Hippocampal formation (tissue), 2 donors: ENCODE measurements around the gene MT1B.
A peak's percentile ranks its signal among the peaks of the same experiment; 100 is the strongest.
"Not testable (repeated sequence)": the region's sequence is repeated elsewhere in the genome, so short reads cannot be mapped to it uniquely, and the experiment has no call there.

Experiments used
- DNase-seq, 2 donors: peaks; one replicate each; lab custom pipeline; 2025; lab: John Stamatoyannopoulos, UW

The MT1B gene

GRCh38 chr16:56620339-56620897 lies 31.3 kb upstream of the MT1B start:
- DNase-seq, result no peak

DNA sequence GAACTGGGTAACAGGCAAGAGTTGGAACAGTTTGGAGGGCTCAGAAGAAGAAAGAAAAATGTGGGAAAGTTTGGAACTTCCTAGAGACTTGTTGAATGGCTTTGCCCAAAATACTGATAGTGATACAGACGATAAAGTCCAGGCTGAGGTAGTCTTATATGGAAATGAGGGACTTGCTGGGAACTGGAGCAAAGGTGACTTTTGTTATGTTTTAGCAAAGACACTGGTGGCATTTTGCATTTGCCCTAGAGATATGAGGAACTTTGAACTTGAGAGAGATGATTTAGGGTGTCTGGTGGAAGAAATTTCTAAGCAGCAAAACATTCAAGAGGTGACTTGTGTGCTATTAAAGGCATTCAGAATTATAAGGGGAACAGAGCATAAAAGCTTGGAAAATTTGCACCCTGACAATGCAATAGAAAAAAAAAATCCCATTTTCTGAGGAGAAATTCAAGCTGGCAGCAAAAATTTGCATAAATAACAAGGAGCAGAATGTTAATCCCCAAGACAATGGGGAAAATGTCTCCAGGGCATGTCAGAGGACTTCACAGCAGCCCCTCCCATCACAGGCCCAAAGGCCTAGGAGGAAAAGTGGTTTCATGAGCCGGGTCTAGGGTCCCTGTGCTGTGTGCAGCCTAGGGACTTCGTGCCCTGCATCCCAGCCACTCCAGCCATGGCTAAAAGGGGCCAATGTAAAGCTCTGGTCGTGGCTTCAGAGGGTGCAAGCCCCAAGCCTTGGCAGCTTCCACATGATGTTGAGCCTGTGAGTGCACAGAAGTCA lies 29.8 kb upstream of the MT1B start:
- not testable (repeated sequence) for DNase-seq

DNA sequence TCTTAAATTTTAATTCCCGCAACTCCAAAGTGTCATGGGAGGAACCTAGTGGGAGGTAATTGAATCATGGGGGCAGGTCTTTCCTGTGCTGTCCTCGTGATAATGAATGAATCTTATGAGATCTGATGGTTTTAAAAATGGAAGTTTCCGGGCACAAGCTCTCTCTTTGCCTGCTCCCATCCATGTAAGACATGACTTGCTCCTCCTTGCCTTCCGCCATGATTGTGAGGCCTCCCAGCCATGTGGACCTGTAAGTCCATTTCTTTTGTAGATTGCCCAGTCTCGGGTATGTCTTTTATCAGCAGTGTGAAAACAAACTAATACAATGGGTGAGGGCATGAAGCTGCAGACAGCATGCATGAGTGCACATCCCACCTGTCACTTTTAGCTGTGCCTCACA lies 28.5 kb upstream of the MT1B start:
- not testable (repeated sequence) for DNase-seq

- DNase-seq, result no peak
These were observed 28.0 kb upstream of the MT1B start for GRCh38 chr16:56623637-56624036.

DNA sequence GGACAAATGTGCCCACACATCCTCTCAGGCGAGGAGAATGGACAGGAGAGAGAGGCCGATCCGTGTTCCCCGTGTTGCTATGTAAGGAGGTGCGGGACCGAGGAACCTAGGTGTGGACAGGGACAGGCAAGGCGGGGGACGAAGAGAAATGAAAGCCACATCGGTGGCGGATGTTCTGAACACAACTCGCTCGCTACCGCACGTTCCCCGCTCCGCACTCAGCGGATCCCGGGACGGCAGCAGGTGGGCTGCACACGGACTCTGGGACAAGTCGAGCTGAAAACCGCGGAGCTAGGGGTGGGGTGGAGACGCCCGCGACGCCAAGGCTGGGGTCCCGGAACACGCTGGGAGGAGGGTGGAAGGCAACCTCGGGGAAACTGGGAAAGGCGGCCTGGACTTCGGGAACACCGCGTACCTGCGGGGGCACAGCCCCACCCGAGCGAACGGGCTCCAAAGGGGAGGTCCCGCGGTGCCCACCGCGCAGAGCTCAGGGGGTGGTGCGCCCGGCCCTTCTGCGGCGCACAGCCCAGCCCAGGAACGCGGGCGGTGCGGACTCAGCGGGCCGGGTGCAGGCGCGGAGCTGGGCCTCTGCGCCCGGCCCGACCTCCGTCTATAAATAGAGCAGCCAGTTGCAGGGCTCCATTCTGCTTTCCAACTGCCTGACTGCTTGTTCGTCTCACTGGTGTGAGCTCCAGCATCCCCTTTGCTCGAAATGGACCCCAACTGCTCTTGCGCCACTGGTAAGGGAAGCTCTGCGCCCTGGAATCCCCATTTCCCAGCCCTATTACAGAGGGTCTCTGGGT lies 26.3 kb upstream of the MT1B start, which contains the start of gene MT1E:
TSS of gene MT1E (plus strand) at position 642 of the 803 bp plus-strand sequence. CDS start at position 713, 71 bp downstream.
- DNase-seq, result peak; percentile 38 to 68

DNA sequence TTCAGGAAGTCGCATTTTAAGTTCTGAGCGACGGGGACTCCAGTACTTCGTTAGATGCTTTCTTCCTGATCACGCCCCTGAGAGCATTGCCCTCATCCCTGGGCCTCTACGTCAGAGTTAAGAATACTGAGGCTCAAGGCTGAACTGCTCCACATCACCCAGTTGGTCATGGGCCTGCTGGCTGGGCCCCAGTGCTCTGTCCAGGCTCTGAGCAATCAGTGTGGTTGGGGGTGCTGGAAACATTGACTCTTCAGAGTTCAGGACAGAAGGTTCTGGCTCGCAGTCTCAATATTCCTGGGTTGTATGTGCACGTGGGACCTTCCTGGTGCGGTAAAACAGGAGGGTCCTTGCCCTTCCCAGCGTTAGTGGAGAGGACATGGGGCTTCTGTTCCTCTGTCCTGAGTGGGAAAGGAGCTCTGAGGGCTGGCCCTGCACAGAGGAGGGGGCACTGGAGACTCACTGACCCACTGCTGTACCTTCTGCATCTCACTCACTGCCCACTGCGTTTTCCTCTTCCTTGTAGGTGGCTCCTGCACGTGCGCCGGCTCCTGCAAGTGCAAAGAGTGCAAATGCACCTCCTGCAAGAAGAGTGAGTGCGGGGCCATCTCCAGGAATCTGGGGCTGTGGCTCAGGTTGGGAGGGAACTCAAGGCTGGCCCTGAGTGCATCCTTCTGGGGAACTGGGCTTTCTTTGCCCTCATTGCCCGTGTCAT lies 25.6 kb upstream of the MT1B start:
- no peak for DNase-seq

- DNase-seq, result no peak
These were observed 25.0 kb upstream of the MT1B start for GRCh38 chr16:56626685-56627084.

- DNase-seq, result no peak
These were observed 23.0 kb upstream of the MT1B start for GRCh38 chr16:56628486-56629350.

DNA sequence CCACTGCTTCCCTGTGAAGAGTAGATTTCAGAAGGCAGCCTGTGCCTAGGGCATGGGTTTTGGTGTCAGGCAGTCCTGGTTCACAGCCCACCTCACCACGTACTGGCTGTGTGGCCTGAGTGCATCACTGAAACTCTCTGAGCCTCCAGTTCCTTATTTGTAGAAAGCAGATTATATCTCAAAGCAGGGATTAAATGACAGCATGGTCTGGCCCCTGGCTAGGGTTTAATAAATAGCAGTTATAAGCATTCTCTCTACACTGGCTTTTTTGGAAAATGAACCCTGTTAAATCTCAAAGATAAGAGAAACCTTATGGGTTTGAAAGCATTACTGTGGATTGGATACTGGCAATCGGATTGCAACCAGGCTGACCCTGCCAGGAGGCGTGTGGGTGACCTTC lies 22.2 kb upstream of the MT1B start:
- no peak for DNase-seq

DNA sequence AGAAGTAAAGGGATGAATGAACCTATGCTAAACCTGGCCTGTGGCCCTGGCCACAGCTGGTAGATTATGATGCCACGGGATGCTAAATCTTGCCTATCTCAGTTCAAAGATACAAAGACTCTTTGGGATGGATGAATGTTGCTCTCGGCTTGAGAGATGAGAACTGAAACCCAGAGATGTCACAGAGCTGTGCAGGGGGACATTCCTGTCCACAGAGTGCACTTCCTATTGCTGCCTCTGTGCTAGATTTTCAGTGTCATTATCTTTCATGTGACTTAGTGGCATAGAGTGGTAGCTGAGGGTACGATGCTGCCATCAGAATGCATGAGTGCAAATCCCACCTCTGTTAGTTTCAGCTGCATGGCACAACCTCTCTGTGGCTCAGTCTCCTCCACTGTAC lies 21.6 kb upstream of the MT1B start:
- DNase-seq, result no peak

DNA sequence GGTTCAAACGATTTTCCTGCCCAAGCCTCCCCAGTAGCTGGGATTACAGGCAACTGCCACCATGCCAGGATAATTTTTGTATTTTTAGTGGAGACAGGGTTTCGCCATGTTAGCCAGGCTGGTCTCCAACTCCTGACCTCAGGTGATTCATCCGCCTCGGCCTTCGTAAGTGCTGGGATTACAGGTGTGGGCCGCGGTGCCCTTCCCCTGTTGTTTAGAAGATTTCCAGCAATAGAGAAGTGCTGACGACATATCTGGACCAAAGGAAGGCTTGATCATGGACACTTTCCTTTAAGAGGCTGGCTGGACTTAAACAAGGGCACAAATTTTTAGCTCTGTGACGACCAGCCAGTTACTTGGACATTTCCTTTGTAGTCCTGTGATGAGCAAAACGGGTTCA lies 20.5 kb upstream of the MT1B start:
- no peak for DNase-seq

GRCh38 chr16:56631832-56632155 lies 19.9 kb upstream of the MT1B start:
- DNase-seq, result no peak

DNA sequence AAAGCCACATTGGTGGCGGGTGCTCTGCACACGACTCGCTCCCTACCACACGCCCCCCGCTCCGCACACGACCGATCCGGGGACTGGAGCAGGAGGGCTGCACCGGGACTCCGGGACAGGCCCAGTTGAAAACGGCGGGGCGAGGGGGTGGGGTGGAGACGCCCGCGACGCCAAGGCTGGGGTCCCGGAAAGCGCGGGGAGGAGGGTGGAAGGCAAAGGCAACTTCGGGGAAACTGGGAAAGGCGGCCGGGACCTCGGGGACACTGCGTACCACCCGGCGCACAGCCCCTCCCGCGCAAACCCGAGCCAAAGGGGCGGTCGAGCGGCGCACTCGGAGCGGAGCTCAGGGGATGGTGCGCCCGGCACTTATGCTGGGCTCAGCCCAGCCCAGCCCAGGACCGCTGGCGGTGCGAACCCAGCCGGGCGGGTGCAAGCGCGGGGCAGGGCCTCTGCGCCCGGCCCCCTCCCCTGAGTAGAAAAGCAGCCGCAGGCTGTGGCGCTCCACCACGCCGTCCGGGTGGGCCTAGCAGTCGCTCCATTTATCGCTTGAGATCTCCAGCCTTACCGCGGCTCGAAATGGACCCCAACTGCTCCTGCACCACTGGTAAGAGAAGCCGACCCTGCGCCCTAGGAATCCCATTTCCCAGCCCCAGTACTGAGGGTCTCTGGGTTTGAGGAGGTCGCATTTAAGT lies 19.4 kb upstream of the MT1B start, which contains the start of gene MT1M:
TSS of gene MT1M (plus strand) at position 504 of the 692 bp plus-strand sequence. CDS start at position 577, 73 bp downstream.
- peak; percentile 14 to 51 for DNase-seq

GRCh38 chr16:56632848-56633365 lies 18.8 kb upstream of the MT1B start:
- DNase-seq, result no peak

DNA sequence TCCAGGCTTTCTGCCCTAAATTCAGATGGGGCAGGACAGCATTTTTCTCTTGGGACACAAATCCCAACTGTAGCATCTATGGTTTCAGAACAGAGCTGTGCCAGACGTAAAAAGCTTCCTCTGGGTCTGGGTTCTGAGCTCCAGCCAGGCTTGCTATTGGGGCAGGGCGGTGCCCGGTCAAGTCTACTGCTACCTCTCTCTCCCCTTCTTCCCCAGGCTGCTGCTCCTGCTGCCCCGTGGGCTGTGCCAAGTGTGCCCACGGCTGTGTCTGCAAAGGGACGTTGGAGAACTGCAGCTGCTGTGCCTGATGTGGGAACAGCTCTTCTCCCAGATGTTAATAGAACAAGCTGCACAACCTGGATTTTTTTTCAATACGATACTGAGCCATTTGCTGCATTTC lies 18.2 kb upstream of the MT1B start:
- DNase-seq, result no peak

DNA sequence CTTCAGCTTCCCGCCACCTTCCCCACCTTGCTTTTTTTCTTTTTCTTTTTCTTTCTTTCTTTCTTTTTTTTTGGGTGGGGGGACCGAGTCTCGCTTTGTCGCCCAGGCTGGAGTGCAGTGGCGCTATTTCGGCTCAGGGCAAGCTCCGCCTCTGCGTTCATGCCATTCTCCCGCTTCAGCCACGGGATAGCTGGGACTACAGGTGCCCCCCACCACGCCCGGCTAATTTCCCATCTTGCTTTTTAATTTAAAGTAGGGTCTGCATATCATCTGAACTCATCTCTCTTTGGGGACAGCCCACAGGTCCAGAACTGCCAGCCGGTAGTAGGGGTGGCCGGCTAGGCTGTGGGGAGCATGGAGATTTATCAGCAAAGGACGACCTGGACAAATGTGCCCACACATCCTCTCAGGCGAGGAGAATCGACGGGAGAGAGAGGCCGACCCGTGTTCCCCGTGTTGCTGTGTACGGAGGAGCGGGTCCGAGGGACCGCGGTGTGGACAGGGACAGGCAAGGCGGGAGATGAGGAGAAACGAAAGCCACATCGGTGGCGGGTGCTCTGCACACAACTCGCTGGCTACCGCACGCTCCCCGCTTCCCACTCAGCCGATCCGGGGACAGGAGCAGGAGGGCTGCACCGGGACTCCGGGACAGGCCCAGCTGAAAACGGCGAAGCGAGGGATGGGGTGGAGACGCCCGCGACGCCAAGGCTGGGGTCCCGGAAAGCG lies 16.8 kb upstream of the MT1B start:
- DNase-seq, result no peak

GRCh38 chr16:56635441-56635967 lies 16.2 kb upstream of the MT1B start:
- DNase-seq, result no peak

DNA sequence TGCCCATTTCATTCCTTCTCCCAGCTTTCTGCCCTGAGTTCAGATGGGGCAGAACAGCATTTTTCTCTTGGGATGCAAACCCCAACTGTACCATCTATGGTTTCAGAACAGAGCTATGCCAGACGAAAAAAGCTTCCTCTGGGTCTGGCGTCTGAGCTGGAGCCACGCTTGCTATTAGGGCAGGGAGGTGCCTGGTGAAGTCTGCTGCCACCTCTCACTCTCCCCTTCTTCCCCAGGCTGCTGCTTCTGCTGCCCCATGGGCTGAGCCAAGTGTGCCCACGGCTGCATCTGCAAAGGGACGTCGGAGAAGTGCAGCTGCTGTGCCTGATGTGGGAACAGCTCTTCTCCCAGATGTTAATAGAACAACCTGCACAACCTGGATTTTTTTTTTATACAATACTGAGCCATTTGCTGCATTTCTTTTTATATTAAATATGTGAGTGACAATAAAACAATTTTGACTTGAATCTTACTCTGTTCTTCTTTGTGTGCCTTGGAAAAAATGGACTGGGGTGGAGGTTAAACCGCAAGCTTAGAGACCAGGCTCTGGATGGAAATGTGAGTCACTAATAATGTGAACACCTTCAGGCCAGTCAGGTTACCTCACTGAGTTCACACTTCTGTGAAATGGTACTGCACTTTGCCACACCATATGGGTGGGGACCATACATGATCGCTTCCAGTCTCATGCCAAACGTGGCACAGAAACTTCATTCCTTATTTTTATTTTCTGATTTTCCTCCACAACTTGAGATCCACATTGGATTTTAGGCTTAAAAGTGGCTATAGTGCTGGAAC lies 14.9 kb upstream of the MT1B start:
- DNase-seq, result no peak
